Erythroblast (primary cell): ENCODE results near the gene MAN2B1.

Experiments used
- GATA1 ChIP-seq: IDR thresholded peaks from 2 replicates; pipeline ENCODE4 v1.6.1; 2011; ENCODE audit warnings: low read depth, mild to moderate bottlenecking, control low read depth, low read length, moderate library complexity
- POLR2A ChIP-seq: IDR thresholded peaks from 2 replicates; pipeline ENCODE4 v1.6.1; 2011; ENCODE audit warnings: mild to moderate bottlenecking, low read length

- TF ChIP-seq POLR2A (no peak), GATA1 (no peak)
These were observed 10.4 kb upstream of the MAN2B1 start for GRCh38 chr19:12676928-12677327.
